ENCODE results near the gene TACC2.

Gene TACC2

GRCh38 chr10:122165484-122166276 is 176.7 kb downstream of the TACC2 start:
- DNase-seq (ENCODE audit: low spot score), result no peak

GRCh38 chr10:122168101-122168500 is 179.1 kb downstream of the TACC2 start:
- DNase-seq (ENCODE audit: low spot score), result no peak

- DNase-seq (ENCODE audit: low spot score), result peak; percentile 39
Measured at GRCh38 chr10:122168598-122169394, 179.8 kb downstream of the TACC2 start.

GRCh38 chr10:122170802-122171201 is 181.8 kb downstream of the TACC2 start:
- DNase-seq (ENCODE audit: low spot score), result no peak

GRCh38 chr10:122171302-122172075 is 182.5 kb downstream of the TACC2 start:
- no peak for DNase-seq (ENCODE audit: low spot score)

- DNase-seq (ENCODE audit: low spot score), result no peak
Measured at GRCh38 chr10:122172361-122173008, 183.5 kb downstream of the TACC2 start.

- DNase-seq (ENCODE audit: low spot score), result no peak
Measured at GRCh38 chr10:122173337-122173736, 184.4 kb downstream of the TACC2 start.

GRCh38 chr10:122173766-122174435 is 184.9 kb downstream of the TACC2 start:
- DNase-seq (ENCODE audit: low spot score), result no peak

- DNase-seq (ENCODE audit: low spot score), result no peak
Measured at GRCh38 chr10:122176232-122177213, 187.6 kb downstream of the TACC2 start.

- no peak for DNase-seq (ENCODE audit: low spot score)
Measured at GRCh38 chr10:122178655-122179054, 189.7 kb downstream of the TACC2 start.

- peak; percentile 48 for DNase-seq (ENCODE audit: low spot score)
Measured at GRCh38 chr10:122181041-122181732, 192.2 kb downstream of the TACC2 start.

GRCh38 chr10:122181876-122182275 is 192.9 kb downstream of the TACC2 start:
- no peak for DNase-seq (ENCODE audit: low spot score)

GRCh38 chr10:122182308-122182707 is 193.3 kb downstream of the TACC2 start:
- DNase-seq (ENCODE audit: low spot score), result no peak

GRCh38 chr10:122184254-122184653 is 195.3 kb downstream of the TACC2 start:
- DNase-seq (ENCODE audit: low spot score), result no peak

- no peak for DNase-seq (ENCODE audit: low spot score)
Measured at GRCh38 chr10:122185643-122186042, 196.7 kb downstream of the TACC2 start.

GRCh38 chr10:122186816-122187810 is 198.2 kb downstream of the TACC2 start:
- no peak for DNase-seq (ENCODE audit: low spot score)

- DNase-seq (ENCODE audit: low spot score), result no peak
Measured at GRCh38 chr10:122188706-122189105, 199.7 kb downstream of the TACC2 start.

- DNase-seq (ENCODE audit: low spot score), result no peak
Measured at GRCh38 chr10:122189185-122189584, 200.2 kb downstream of the TACC2 start.
